ENCODE results near the gene AHCTF1. TPM values are rescaled to one million over a fixed set of nuclear protein-coding genes. Genes with fewer than 3 reads are reported as not detected.

The AHCTF1 gene
- total and polyA plus RNA-seq, 10 of the 15 experiments (the other 5 are each of a cell fraction or from before 2014, with no cell fraction given): 3.4 to 45.5 (median 17.8) TPM

- H3K36me3 ChIP-seq (ENCODE audit: control insufficient read depth in 2 of 2, insufficient read depth in 2 of 2, low read length in 1 of 2): peaks cover 5 to 20% of the 10 kb centered on the region in 2 experiments
- FAIRE-seq: no peak
- 95% methylated on average over 5 of the region's 7 CpGs for WGBS (ENCODE audit: insufficient coverage, insufficient replicate concordance, low lambda C conversion rate, missing lambda C conversion rate)
Measured at GRCh38 chr1:246919902-246920301, 11.8 kb downstream of the AHCTF1 start.

More at GRCh38 chr1:246919902-246920301, 11.8 kb downstream of the AHCTF1 start:
- ChIA-PET POLR2A (interaction anchor here (0.6 to 2.0 kb wide), 3 partner anchors 10 to 28 kb away, joined by 3 to 10 read pairs (median 3); no protein-coding TSS in a partner anchor), SMC1A (ENCODE audit: uncharacterized antibody, unreplicated experiment) (interaction anchor here (0.9 to 2.9 kb wide), 2 partner anchors 11 to 13 kb away, joined by 3 to 10 read pairs; no protein-coding TSS in a partner anchor), RAD21 (ENCODE audit: unreplicated experiment) (no interaction called here), CTCF (interaction anchor here (0.6 to 1.3 kb wide), 3 partner anchors 12 to 153 kb away, joined by 3 to 6 read pairs (median 3); no protein-coding TSS in a partner anchor)
- no peaks in the 10 kb centered on the region for H3K4me1 ChIP-seq (ENCODE audit: control insufficient read depth, insufficient read depth, low read length)
- in situ Hi-C loops (cut with MboI): no loop called here
- no peak overlapping the region for H3K4me3 ChIP-seq
- ATAC-seq (no peak), DNase-seq (ENCODE audit: low read depth, low spot score) (no peak)
- peaks cover 57% of the 10 kb centered on the region for H3K79me2 ChIP-seq (ENCODE audit: control insufficient read depth, insufficient read depth, low read length)
- H3K4me2 ChIP-seq (ENCODE audit: control insufficient read depth, insufficient read depth): no peak overlapping the region
- H3K9ac ChIP-seq (ENCODE audit: control insufficient read depth, insufficient read depth, low read length): no peak overlapping the region
- H2AFZ ChIP-seq (ENCODE audit: control insufficient read depth, low read depth, low read length): no peak overlapping the region
- H3K27ac ChIP-seq (ENCODE audit: control insufficient read depth, insufficient read depth): no peak overlapping the region
- H3K9me3 ChIP-seq (replicated peaks; ENCODE audit: control insufficient read depth, insufficient read depth, low read length): peaks cover 3% of the 10 kb centered on the region
- TF ChIP-seq, protein P1, sequence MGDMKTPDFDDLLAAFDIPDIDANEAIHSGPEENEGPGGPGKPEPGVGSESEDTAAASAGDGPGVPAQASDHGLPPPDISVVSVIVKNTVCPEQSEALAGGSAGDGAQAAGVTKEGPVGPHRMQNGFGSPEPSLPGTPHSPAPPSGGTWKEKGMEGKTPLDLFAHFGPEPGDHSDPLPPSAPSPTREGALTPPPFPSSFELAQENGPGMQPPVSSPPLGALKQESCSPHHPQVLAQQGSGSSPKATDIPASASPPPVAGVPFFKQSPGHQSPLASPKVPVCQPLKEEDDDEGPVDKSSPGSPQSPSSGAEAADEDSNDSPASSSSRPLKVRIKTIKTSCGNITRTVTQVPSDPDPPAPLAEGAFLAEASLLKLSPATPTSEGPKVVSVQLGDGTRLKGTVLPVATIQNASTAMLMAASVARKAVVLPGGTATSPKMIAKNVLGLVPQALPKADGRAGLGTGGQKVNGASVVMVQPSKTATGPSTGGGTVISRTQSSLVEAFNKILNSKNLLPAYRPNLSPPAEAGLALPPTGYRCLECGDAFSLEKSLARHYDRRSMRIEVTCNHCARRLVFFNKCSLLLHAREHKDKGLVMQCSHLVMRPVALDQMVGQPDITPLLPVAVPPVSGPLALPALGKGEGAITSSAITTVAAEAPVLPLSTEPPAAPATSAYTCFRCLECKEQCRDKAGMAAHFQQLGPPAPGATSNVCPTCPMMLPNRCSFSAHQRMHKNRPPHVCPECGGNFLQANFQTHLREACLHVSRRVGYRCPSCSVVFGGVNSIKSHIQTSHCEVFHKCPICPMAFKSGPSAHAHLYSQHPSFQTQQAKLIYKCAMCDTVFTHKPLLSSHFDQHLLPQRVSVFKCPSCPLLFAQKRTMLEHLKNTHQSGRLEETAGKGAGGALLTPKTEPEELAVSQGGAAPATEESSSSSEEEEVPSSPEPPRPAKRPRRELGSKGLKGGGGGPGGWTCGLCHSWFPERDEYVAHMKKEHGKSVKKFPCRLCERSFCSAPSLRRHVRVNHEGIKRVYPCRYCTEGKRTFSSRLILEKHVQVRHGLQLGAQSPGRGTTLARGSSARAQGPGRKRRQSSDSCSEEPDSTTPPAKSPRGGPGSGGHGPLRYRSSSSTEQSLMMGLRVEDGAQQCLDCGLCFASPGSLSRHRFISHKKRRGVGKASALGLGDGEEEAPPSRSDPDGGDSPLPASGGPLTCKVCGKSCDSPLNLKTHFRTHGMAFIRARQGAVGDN (IDR thresholded peaks at IDR 0.05): no peak
- no peak for TF ChIP-seq BACH1 (IDR thresholded peaks at IDR 0.05; ENCODE audit: borderline replicate concordance)
- no peak for TF ChIP-seq SMAD5 (IDR thresholded peaks at IDR 0.05; ENCODE audit: low read depth)
- TF ChIP-seq CEBPB (IDR thresholded peaks at IDR 0.05; ENCODE audit: borderline replicate concordance in 1 of 2, low read depth in 2 of 2, low read length in 2 of 2): no peak
- TF ChIP-seq BHLHE40 (IDR thresholded peaks at IDR 0.05; ENCODE audit: borderline replicate concordance in 1 of 2, low read depth in 2 of 2, low read length in 1 of 2): no peak
- TF ChIP-seq GABPA (IDR thresholded peaks at IDR 0.05; ENCODE audit: low read depth): no peak
- TF ChIP-seq, protein P2, sequence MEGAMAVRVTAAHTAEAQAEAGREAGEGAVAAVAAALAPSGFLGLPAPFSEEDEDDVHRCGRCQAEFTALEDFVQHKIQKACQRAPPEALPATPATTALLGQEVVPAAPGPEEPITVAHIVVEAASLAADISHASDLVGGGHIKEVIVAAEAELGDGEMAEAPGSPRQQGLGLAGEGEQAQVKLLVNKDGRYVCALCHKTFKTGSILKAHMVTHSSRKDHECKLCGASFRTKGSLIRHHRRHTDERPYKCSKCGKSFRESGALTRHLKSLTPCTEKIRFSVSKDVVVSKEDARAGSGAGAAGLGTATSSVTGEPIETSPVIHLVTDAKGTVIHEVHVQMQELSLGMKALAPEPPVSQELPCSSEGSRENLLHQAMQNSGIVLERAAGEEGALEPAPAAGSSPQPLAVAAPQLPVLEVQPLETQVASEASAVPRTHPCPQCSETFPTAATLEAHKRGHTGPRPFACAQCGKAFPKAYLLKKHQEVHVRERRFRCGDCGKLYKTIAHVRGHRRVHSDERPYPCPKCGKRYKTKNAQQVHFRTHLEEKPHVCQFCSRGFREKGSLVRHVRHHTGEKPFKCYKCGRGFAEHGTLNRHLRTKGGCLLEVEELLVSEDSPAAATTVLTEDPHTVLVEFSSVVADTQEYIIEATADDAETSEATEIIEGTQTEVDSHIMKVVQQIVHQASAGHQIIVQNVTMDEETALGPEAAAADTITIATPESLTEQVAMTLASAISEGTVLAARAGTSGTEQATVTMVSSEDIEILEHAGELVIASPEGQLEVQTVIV (IDR thresholded peaks at IDR 0.05; ENCODE audit: borderline replicate concordance, partially characterized antibody): no peak
- no peak for TF ChIP-seq MEF2B (IDR thresholded peaks at IDR 0.05; ENCODE audit: partially characterized antibody, poor library complexity, severe bottlenecking)
- TF ChIP-seq NR2C2 (IDR thresholded peaks at IDR 0.05; ENCODE audit: borderline replicate concordance, control insufficient read depth, insufficient read length, low read depth): no peak
- BruUV-seq (replicated peaks): no TSS peak
- intact Hi-C loops (cut with micrococcal nuclease; ENCODE audit: unreplicated experiment): no loop called here
- H3K27me3 ChIP-seq (replicated peaks in 1 of 2; ENCODE audit: control insufficient read depth in 2 of 2, insufficient read depth in 2 of 2, low read length in 1 of 2): no peaks in the 10 kb centered on the region
- no peaks in the 10 kb centered on the region for H4K20me1 ChIP-seq (ENCODE audit: control insufficient read depth, insufficient read depth)
